NCI-H510A (cell line): ENCODE results near the gene SNED1.

ENCODE experiments used
- DNase-seq: peaks from one replicate; lab custom pipeline; 2025; lab: John Stamatoyannopoulos, UW

Gene SNED1

DNA sequence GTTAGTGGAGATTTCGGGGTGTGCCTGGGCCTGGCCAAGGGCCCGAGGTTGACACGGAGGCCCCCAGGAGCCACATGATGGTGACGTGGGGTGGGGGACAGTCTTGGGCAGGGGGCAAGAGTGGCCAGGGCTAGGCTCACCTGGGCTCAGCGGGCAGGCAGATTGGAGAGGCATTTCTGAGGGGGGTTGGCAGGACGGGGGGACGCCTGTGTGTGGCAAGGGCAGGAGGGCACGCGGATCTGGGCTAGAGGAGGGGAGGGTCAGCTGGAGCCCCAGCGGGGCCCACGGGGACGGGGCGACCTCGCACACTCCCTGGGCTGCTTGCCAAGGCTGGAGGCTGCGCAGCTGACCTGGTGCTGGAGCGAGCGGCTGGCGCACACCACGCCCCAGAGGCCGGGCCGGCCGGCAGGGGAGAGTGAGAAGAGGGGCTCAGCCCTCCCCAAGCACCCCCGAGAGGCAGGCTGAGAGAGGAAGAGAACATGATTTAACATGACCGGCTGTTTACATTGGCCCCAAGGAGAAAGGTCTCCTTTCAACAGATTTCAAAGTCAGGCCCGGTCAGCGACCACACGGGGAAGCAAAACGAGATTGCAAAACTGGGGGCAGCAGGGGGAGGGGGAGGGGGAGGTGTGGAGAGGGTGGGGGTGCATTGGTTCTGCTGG is 38.0 kb upstream of the SNED1 start:
- DNase-seq = no peak

DNA sequence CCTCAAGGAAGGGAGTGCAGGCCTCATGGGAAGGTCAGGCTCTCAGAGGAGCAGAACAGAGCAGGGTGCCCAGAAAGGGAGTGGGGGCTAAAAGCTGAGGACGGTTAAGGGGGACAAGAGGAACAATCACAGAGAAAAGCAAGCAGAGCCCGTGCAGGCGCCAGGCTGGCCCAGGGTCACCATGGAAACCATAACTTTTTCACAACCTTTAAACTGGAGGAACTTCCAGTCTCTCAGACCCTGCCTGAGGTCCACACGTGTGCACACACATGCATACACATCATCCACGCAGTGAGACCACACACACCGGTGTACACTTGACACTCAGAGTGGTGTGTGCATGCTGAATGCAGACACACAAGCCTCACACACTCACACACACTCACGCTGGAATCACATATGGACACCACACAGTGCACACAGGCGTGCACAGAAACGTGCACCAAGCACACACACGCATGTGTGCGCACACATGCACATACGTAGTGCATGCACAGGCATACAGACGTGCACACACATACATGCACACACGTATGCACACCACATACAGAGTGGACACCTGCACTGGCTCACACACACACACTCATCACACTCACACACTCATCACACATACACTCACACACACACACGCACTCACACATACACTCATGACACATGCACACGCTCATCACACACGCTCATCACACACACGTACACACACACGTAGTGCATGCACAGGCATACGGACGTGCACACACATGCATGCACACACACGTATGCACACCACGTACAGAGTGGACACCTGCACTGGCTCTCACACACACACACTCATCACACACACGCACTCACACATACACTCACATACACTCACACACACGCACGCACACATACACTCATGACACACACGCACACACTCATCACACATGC is 37.2 kb upstream of the SNED1 start:
- no peak for DNase-seq

- DNase-seq = no peak
Observed at GRCh38 chr2:240961910-240962299, 36.5 kb upstream of the SNED1 start.

DNA sequence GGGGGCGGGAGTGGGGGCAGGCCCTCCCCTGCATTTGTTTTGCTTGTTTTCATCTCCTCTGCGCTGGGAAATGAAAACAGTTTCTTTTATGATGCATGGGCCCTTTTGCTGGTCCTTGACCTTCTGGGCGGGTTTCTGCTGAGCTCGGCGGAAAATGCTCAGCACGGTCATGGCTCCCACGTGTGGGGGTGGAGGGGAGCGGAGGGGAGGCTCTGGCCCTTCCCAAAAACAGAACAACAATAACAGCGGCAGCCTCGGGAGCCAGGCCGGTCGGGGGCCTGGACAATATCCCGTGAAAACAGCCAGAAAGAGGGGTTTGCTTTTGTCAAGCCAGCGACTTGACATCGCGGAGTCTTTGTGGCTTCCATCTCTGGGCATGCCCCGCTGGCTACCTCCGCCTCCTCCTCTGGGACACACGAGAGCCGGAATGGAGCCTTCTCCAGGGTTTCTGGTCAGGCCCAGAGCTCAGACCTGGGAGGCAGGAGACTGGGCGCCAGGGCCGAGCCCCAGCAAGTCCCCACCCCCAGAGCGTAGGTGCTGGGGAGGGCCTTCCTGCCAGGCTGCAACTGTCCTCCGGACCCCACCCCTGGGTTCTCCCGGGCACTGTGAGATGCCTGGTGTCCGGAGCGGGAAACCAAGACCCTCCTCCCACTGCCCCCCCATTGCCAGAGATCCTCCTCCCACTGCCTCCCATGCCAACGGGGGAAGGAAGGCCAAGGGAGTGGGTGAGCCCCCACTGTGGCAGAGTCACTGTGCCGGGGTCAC is 35.9 kb upstream of the SNED1 start:
- DNase-seq = no peak

- DNase-seq = no peak
Observed at GRCh38 chr2:240963065-240963867, 35.2 kb upstream of the SNED1 start.

- DNase-seq = no peak
Observed at GRCh38 chr2:240963868-240964703, 34.3 kb upstream of the SNED1 start.

GRCh38 chr2:240964704-240965295 is 33.6 kb upstream of the SNED1 start:
- no peak for DNase-seq

DNA sequence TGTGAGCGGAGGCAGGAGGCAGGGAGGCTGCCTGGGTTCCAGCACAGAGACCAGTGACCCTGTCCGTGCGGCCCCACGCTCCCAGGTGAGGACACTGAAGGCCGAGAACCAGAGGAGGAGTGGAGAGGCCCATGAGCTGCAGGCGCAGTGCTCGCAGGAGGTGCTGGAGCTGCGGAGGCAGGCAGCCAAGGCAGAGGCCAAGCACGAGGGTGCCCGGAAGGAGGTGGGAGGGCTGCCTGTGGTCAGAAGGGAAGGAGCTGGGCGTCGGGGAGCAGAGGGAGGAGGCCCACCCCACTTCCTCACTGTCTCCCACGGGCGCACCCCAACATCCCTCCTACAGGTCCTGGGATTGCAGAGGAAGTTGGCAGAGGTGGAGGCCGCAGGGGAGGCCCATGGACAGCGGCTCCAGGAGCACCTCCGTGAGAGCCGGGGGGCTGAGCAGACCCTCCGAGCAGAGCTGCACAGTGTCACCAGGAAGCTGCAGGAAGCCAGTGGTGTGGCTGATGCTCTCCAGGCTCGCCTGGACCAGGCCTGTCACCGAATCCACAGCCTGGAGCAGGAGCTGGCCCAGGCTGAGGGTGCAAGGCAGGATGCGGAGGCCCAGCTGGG is 33.0 kb upstream of the SNED1 start:
- no peak for DNase-seq

DNA sequence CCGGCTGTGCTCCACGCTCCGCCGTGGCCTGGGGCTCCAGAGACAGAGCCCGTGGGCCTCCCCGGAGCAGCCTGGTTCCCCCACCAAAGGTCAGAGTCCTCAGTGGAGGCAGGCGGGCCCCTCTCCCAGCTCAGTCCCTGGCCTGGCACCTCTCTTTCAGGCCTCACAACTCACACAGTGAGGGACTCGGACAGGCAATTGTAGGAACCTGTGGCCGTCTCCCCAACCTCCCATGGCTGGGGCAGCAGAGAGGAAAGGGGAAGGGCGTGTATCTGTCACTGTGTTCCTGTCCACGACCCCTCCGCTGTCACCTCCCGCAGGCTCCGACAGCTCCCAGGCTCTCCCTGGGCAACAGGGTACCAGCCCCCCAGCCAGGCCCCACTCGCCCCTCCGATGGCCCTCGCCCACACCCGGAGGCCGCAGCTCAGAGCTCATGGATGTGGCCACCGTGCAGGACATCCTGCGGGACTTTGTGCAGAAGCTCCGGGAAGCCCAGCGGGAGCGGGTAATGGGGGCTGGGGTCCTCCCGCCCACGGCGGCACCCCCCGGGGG is 32.4 kb upstream of the SNED1 start:
- DNase-seq = no peak

DNA sequence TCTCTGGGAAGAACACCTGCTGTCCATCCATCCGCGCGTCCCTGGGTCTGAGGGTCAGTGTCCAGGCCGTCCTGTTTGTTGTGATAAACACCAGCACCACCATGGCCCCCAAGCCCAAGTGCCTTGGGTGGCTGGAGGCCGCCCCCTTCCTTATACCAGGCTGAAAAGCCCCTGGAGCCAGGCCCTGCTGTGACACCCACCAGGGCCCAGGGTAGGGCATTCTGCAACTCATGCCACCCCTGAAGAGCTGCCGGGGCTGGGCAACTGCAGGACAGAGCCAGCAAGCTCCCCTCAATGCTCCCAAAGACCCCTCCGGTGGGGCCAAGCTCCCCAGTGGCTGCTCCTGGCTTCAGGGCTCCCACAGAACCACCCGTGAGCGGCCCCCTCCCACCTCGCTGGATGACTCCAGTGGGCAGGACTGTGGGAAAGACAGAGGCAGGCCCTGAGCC is 31.9 kb upstream of the SNED1 start:
- no peak for DNase-seq

GRCh38 chr2:240966906-240967680 is 31.3 kb upstream of the SNED1 start:
- DNase-seq = no peak

- DNase-seq = no peak
Observed at GRCh38 chr2:240967681-240968621, 30.5 kb upstream of the SNED1 start.

- no peak for DNase-seq
Observed at GRCh38 chr2:240968731-240969624, 29.4 kb upstream of the SNED1 start.

DNA sequence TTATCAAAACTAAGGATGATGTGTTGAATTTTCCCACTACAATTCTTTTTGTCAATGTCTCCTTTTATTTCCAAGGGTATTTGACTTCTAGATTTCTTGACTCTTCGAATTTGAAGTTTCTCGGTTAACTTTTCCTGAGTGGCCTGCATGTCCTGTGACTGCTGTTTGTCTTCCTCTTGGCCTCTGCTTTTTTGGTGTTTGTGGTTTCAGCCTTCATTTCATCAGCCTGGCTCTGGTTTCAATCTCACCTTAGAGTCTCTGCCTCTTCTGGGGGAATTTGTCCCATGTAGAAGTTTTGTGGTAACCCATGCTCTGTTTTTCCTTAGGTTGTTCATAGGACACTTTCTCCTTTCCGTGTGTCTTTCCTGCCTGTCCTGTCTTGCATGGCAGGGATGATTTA is 28.3 kb upstream of the SNED1 start:
- no peak for DNase-seq

DNA sequence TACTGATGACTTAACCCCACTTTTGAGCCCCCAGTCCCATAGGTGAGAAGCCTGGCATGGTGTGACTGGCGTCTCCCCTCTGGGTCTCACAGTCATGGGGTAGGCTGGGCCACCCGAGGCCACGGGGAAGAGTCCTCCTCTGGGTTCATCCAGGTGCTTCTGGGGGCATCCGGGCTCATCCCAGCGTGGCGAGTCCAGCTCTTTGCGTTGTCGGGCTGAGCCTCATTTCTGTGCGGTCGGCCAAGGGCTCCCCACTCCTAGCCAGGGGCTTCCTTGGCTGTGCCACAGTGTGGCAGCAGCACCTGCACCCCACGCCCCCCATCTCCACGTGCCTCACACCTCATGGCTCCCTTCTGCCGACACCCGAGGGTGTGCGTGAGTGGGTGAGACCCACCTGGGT is 27.6 kb upstream of the SNED1 start:
- DNase-seq = no peak

- no peak for DNase-seq
Observed at GRCh38 chr2:240972201-240972600, 26.2 kb upstream of the SNED1 start.
